ENCODE results near the gene ZNF521.

Gene ZNF521

DNA sequence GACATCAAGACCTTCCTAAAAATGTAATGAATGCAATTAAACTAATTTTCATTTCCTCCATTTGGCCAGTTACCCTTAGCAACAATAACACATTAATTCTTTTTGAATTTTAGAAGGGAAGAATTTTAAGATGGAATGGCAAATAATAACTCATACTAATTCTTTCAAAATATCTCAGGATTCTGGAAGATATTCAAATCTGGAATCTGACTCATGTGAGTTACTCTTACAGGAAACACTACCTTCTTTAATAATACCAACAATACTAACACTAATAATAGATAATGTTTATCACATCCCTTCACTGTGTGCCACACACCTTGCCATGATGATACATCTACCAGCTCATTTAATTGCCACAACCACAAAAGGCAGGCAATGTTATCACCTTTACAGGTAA lies 46.4 kb downstream of the ZNF521 start:
- H2AFZ ChIP-seq (ENCODE audit: low read depth, low read length, severe bottlenecking): no peak overlapping the region
- no peak overlapping the region for H3K4me2 ChIP-seq (ENCODE audit: low read depth, low read length, poor library complexity, severe bottlenecking)
- no peaks in the 10 kb centered on the region for H4K20me1 ChIP-seq (ENCODE audit: low read depth, low read length)
- H3K27me3 ChIP-seq (ENCODE audit: low read length): no peaks in the 10 kb centered on the region
- H3K27ac ChIP-seq (ENCODE audit: low read depth, low read length): no peak overlapping the region
- H3K9me3 ChIP-seq (ENCODE audit: insufficient read depth, low read length): no peaks in the 10 kb centered on the region
- no peak overlapping the region for H3K9ac ChIP-seq (ENCODE audit: low read length)
- H3K4me3 ChIP-seq (ENCODE audit: insufficient read depth, low read length, poor library complexity, severe bottlenecking): no peak overlapping the region
- H3K79me2 ChIP-seq (ENCODE audit: insufficient read depth, low read length): no peaks in the 10 kb centered on the region
- no peaks in the 10 kb centered on the region for H3K36me3 ChIP-seq (ENCODE audit: low read length)
- H3F3A ChIP-seq (ENCODE audit: insufficient read depth): no peaks in the 10 kb centered on the region
- TF ChIP-seq EZH2phosphoT487 (conservative IDR thresholded peaks at IDR 0.05; ENCODE audit: low read length): no peak
- TF ChIP-seq, protein P1, sequence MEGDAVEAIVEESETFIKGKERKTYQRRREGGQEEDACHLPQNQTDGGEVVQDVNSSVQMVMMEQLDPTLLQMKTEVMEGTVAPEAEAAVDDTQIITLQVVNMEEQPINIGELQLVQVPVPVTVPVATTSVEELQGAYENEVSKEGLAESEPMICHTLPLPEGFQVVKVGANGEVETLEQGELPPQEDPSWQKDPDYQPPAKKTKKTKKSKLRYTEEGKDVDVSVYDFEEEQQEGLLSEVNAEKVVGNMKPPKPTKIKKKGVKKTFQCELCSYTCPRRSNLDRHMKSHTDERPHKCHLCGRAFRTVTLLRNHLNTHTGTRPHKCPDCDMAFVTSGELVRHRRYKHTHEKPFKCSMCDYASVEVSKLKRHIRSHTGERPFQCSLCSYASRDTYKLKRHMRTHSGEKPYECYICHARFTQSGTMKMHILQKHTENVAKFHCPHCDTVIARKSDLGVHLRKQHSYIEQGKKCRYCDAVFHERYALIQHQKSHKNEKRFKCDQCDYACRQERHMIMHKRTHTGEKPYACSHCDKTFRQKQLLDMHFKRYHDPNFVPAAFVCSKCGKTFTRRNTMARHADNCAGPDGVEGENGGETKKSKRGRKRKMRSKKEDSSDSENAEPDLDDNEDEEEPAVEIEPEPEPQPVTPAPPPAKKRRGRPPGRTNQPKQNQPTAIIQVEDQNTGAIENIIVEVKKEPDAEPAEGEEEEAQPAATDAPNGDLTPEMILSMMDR (IDR thresholded peaks at IDR 0.05; ENCODE audit: insufficient read depth, low read length, poor library complexity, severe bottlenecking): no peak
- no peaks in the 10 kb centered on the region for H3K9me2 ChIP-seq (replicated peaks; ENCODE audit: insufficient read depth, low read length)

DNA sequence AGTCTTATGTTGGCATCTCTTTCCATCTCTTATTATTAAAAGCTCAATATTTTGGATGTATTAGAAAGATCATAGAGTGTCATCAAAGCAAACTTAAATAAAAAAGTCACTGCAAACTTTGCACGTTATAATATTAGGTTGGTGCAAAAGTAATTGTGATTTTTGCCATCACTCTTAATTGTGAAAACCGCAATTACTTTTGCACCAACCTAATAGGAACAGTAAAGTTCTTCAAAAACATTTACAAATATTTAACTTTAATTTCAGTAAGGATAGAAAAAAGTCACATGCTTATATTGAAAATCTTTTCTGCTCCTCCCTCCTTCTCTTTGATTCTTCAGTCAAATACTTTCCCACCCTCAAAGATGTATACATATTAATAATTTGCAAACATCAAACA lies 51.5 kb downstream of the ZNF521 start:
- Histone ChIP-seq H3K79me2 (ENCODE audit: insufficient read depth, low read length) (no peaks in the 10 kb centered on the region), H3K27ac (ENCODE audit: low read depth, low read length) (no peak overlapping the region), H3K4me2 (ENCODE audit: low read depth, low read length, poor library complexity, severe bottlenecking) (no peak overlapping the region), H3F3A (ENCODE audit: insufficient read depth) (no peaks in the 10 kb centered on the region), H3K9me3 (ENCODE audit: insufficient read depth, low read length) (no peaks in the 10 kb centered on the region), H3K9ac (ENCODE audit: low read length) (no peak overlapping the region), H3K4me3 (ENCODE audit: insufficient read depth, low read length, poor library complexity, severe bottlenecking) (no peak overlapping the region), H3K27me3 (ENCODE audit: low read length) (no peaks in the 10 kb centered on the region), H4K20me1 (ENCODE audit: low read depth, low read length) (no peaks in the 10 kb centered on the region), H3K9me2 (replicated peaks; ENCODE audit: insufficient read depth, low read length) (no peaks in the 10 kb centered on the region), H3K36me3 (ENCODE audit: low read length) (no peaks in the 10 kb centered on the region), H2AFZ (ENCODE audit: low read depth, low read length, severe bottlenecking) (no peak overlapping the region)
- TF ChIP-seq, protein P1 (IDR thresholded peaks at IDR 0.05; ENCODE audit: insufficient read depth, low read length, poor library complexity, severe bottlenecking): no peak
- TF ChIP-seq EZH2phosphoT487 (conservative IDR thresholded peaks at IDR 0.05; ENCODE audit: low read length): no peak

DNA sequence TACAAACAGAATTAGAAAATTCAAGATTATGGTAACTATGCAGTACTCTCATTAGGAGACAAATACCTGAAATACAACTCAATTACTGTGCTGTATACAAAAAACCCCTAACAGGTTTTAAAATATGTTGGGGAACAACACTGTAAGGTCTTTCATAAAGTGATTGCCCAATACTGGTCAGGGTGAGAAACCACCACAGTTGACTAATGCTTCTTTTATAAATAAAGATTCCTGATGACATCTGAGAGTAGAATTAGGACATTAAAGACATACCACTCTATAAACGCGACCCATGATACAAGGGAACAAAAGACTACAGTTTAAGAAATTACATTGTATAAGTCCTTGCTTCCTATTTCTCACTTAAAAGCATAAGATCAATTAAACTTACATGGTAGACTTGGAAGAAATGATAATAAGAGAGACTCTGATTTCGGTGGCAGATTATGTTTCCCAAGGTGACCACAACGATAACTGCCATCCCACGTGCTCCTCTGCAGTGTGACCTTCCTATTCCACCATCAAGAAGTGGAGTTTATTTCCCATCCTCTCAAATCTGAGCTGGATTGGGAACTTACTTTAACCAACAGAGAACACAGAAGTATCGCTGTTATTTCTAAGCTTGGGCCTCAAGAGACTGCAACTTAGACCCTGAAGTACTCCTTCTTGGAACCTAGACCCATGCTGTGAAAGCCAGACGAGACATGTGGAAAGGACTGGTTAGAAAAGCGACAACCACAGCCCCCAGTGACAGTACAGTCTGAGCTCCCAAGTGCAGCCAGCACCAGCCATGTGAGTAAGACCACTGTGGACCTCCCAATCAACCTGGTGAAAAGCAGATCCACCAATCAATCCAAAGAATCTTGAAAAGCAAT lies 52.3 kb downstream of the ZNF521 start:
- H3K4me3 ChIP-seq (ENCODE audit: insufficient read depth, low read length, poor library complexity, severe bottlenecking): no peak overlapping the region
- no peaks in the 10 kb centered on the region for H3K9me2 ChIP-seq (replicated peaks; ENCODE audit: insufficient read depth, low read length)
- no peak overlapping the region for H3K27ac ChIP-seq (ENCODE audit: low read depth, low read length)
- H3K4me2 ChIP-seq (ENCODE audit: low read depth, low read length, poor library complexity, severe bottlenecking): no peak overlapping the region
- H3K36me3 ChIP-seq (ENCODE audit: low read length): no peaks in the 10 kb centered on the region
- H3F3A ChIP-seq (ENCODE audit: insufficient read depth): no peaks in the 10 kb centered on the region
- no peak for TF ChIP-seq EZH2phosphoT487 (conservative IDR thresholded peaks at IDR 0.05; ENCODE audit: low read length)
- TF ChIP-seq, protein P1 (IDR thresholded peaks at IDR 0.05; ENCODE audit: insufficient read depth, low read length, poor library complexity, severe bottlenecking): no peak
- no peaks in the 10 kb centered on the region for H3K9me3 ChIP-seq (ENCODE audit: insufficient read depth, low read length)
- H3K79me2 ChIP-seq (ENCODE audit: insufficient read depth, low read length): no peaks in the 10 kb centered on the region
- H3K27me3 ChIP-seq (ENCODE audit: low read length): no peaks in the 10 kb centered on the region
- no peak overlapping the region for H3K9ac ChIP-seq (ENCODE audit: low read length)
- no peaks in the 10 kb centered on the region for H4K20me1 ChIP-seq (ENCODE audit: low read depth, low read length)
- H2AFZ ChIP-seq (ENCODE audit: low read depth, low read length, severe bottlenecking): no peak overlapping the region

Measured in SU-DHL-6 (cell line).